IMR-90 (cell line): ENCODE measurements around the gene RAB27A. TPM values are rescaled to one million over a fixed set of nuclear protein-coding genes. Genes with fewer than 3 reads are reported as not detected.

ENCODE experiments used
- ATAC-seq: fragments of 200-7000 bp; cut with Tn5 transposase; 2 replicates; pipeline ENCODE4 v1.9.1; 2020; ENCODE audit warnings: low read depth, mild to moderate bottlenecking, moderate library complexity
- BruUV-seq: library from RNA; stranded (reverse); fragments of 400-500 nt; replicated peaks from 2 replicates; lab custom pipeline; 2021; lab: Mats Ljungman, UMichigan
- CTCF ChIA-PET: fragments of 300-600 bp; formaldehyde crosslinking; extraction: SDS; loops from one replicate; lab custom pipeline; 2021; ENCODE audit warnings: antibody characterized with exemption; lab: Yijun Ruan, JAX
- POLR2A ChIA-PET: fragments of 300-600 bp; sonication (Branson Sonifier 250); formaldehyde crosslinking; loops from one replicate; lab custom pipeline; 2022; ENCODE audit warnings: antibody characterized with exemption; ENCODE audit not compliant: unreplicated experiment; lab: Charles Lee
- DNase-seq: peaks from one replicate; pipeline ENCODE4 v3.0.0; 2013
- H2AFZ ChIP-seq: replicated peaks from 2 replicates; pipeline ENCODE3; 2013; ENCODE audit warnings: low read length, mild to moderate bottlenecking; ENCODE audit not compliant: poor library complexity
- H2AK5ac ChIP-seq: 2 replicates; pipeline ENCODE4 v1.6.1; 2013; ENCODE audit warnings: low read depth, low read length, inconsistent platforms
- H2AK9ac ChIP-seq: replicated peaks from 2 replicates; pipeline ENCODE3; 2013; ENCODE audit warnings: mild to moderate bottlenecking, low read depth, low read length, moderate library complexity; ENCODE audit not compliant: poor library complexity
- H2BK120ac ChIP-seq: 2 replicates; pipeline ENCODE4 v1.6.1; 2013; ENCODE audit warnings: low read depth, low read length, inconsistent platforms
- H2BK15ac ChIP-seq: 3 replicates; pipeline ENCODE4 v1.6.1; 2013; ENCODE audit warnings: low read depth, low read length, inconsistent platforms
- H2BK20ac ChIP-seq: 2 replicates; pipeline ENCODE4 v1.6.1; 2013; ENCODE audit warnings: low read depth, mild to moderate bottlenecking, inconsistent platforms, low read length, moderate library complexity
- H2BK5ac ChIP-seq: 2 replicates; pipeline ENCODE4 v1.6.1; 2013; ENCODE audit warnings: mild to moderate bottlenecking, low read depth, low read length, inconsistent platforms; ENCODE audit not compliant: poor library complexity, severe bottlenecking
- H3K14ac ChIP-seq: replicated peaks from 2 replicates; pipeline ENCODE4 v1.6.1; 2013; ENCODE audit warnings: low read depth, low read length, inconsistent platforms
- H3K18ac ChIP-seq: 2 replicates; pipeline ENCODE4 v1.6.1; 2013; ENCODE audit warnings: low read depth, low read length, control low read depth
- H3K23ac ChIP-seq: 2 replicates; pipeline ENCODE4 v1.6.1; 2013; ENCODE audit warnings: low read depth, low read length, inconsistent platforms
- H3K27ac ChIP-seq: 2 replicates; pipeline ENCODE4 v1.5.1; 2013; ENCODE audit warnings: mild to moderate bottlenecking, control low read depth, low read length; ENCODE audit not compliant: insufficient read depth
- H3K27me3 ChIP-seq: 2 replicates; pipeline ENCODE4 v1.6.1; 2013; ENCODE audit warnings: low read length; ENCODE audit not compliant: control insufficient read depth, insufficient read depth
- H3K36me3 ChIP-seq: 2 replicates; pipeline ENCODE4 v1.6.1; 2013; ENCODE audit warnings: low read length, mixed read lengths; ENCODE audit not compliant: control insufficient read depth, insufficient read depth
- H3K4ac ChIP-seq: 2 replicates; pipeline ENCODE4 v1.6.1; 2013; ENCODE audit warnings: low read depth, low read length, inconsistent platforms
- H3K4me1 ChIP-seq: 2 replicates; pipeline ENCODE4 v1.6.1; 2013; ENCODE audit warnings: low read length, mixed read lengths; ENCODE audit not compliant: control insufficient read depth, insufficient read depth
- H3K4me2 ChIP-seq: 2 replicates; pipeline ENCODE4 v1.6.1; 2013; ENCODE audit warnings: low read depth, mild to moderate bottlenecking, control low read depth, low read length, moderate library complexity
- H3K4me3 ChIP-seq: 2 replicates; pipeline ENCODE4 v1.5.1; 2013; ENCODE audit warnings: low read depth, mild to moderate bottlenecking, control low read depth, low read length, moderate library complexity; ENCODE audit not compliant: insufficient read depth
- H3K56ac ChIP-seq: 2 replicates; pipeline ENCODE4 v1.6.1; 2013; ENCODE audit warnings: low read length, inconsistent platforms; ENCODE audit not compliant: insufficient read depth; ENCODE audit errors: extremely low read depth
- H3K79me1 ChIP-seq, 2 experiments: 2 replicates each; pipeline ENCODE4 v1.6.1; 2013; ENCODE audit warnings: low read length in 2 of 2, inconsistent platforms in 1 of 2, low read depth in 1 of 2
- H3K9ac ChIP-seq: 2 replicates; pipeline ENCODE4 v1.6.1; 2013; ENCODE audit warnings: low read depth, low read length, control low read depth
- H3K9me1 ChIP-seq: 2 replicates; pipeline ENCODE4 v1.6.1; 2013; ENCODE audit warnings: low read length, inconsistent platforms; ENCODE audit not compliant: insufficient read depth
- H3K9me3 ChIP-seq: 2 replicates; pipeline ENCODE4 v1.6.1; 2013; ENCODE audit warnings: low read length; ENCODE audit not compliant: control insufficient read depth, insufficient read depth
- H4K20me1 ChIP-seq: 2 replicates; pipeline ENCODE4 v1.6.1; 2013; ENCODE audit warnings: low read length, inconsistent platforms; ENCODE audit not compliant: insufficient read depth
- H4K5ac ChIP-seq: 2 replicates; pipeline ENCODE4 v1.6.1; 2013; ENCODE audit warnings: mild to moderate bottlenecking, low read depth, low read length, control low read depth
- H4K8ac ChIP-seq, 2 experiments: 2 replicates each; pipeline ENCODE4 v1.6.1; 2013; ENCODE audit warnings: low read depth in 2 of 2, low read length in 2 of 2, control low read depth in 1 of 2, inconsistent platforms in 1 of 2
- H4K91ac ChIP-seq: 2 replicates; pipeline ENCODE4 v1.6.1; 2013; ENCODE audit warnings: low read depth, low read length, inconsistent platforms; ENCODE audit not compliant: insufficient read depth
- CHD1 ChIP-seq: IDR thresholded peaks from 2 replicates; pipeline ENCODE4 v1.6.1; 2012; ENCODE audit warnings: low read depth, low read length, improper control_type of control experiment
- FOS ChIP-seq: fragments of 150-350 bp; IDR thresholded peaks from 2 replicates; pipeline ENCODE4 v1.6.1; 2016; ENCODE audit warnings: low read depth, low read length
- MAFK ChIP-seq: IDR thresholded peaks from 2 replicates; pipeline ENCODE4 v1.6.1; 2012; ENCODE audit warnings: low read depth, low read length, improper control_type of control experiment
- MXI1 ChIP-seq: IDR thresholded peaks from 2 replicates; pipeline ENCODE4 v1.6.1; 2012; ENCODE audit warnings: low read depth, mild to moderate bottlenecking, low read length, moderate library complexity, borderline replicate concordance
- NFE2L2 ChIP-seq: fragments of 150-350 bp; IDR thresholded peaks from 2 replicates; pipeline ENCODE4 v1.6.1; 2016; ENCODE audit warnings: low read depth, mild to moderate bottlenecking, low read length
- POLR2A ChIP-seq: IDR thresholded peaks from 2 replicates; pipeline ENCODE4 v1.6.1; 2012; ENCODE audit warnings: mild to moderate bottlenecking, low read depth, low read length
- RCOR1 ChIP-seq: IDR thresholded peaks from 2 replicates; pipeline ENCODE4 v1.6.1; 2012; ENCODE audit warnings: mild to moderate bottlenecking, low read length, improper control_type of control experiment; ENCODE audit not compliant: insufficient replicate concordance
- RFX5 ChIP-seq: IDR thresholded peaks from 2 replicates; pipeline ENCODE4 v1.8.0; 2012; ENCODE audit warnings: low read depth, mild to moderate bottlenecking, low read length, moderate library complexity
- dilution Hi-C: fragments of 300-500 bp; cut with HindIII; formaldehyde crosslinking; loops from one replicate; pipeline ENCODE4 v1.14.3; 2018; ENCODE audit warnings: low sequenced_read_pairs; ENCODE audit not compliant: unreplicated experiment
- in situ Hi-C: fragments of 300-500 bp; cut with MboI; formaldehyde crosslinking; loops from 3 replicates; pipeline ENCODE4 v1.14.3; 2019; ENCODE audit warnings: low sequenced_read_pairs, inconsistent platforms, mixed read lengths
- intact Hi-C: fragments of 100-400 bp; cut with micrococcal nuclease; formaldehyde crosslinking; loops from 2 replicates; pipeline ENCODE4 v1.10.0; 2022
- polyA plus RNA-seq, 3 experiments: library from polyadenylated mRNA; depleted of rRNA; stranded (reverse); fragments of >200 nt; gene quantifications; 2 replicates each; pipeline ENCODE4 v1.2.3, GENCODE V29; 2012; ENCODE audit warnings: low replicate concordance in 1 of 3
- total RNA-seq: library from RNA; depleted of rRNA; stranded (reverse); fragments of >200 nt; gene quantifications from 2 replicates; pipeline ENCODE4 v1.2.3, GENCODE V29; 2012
- TF ChIP-seq, protein P1 (sequence below): conservative IDR thresholded peaks from 2 replicates; pipeline ENCODE4 v1.5.1; 2012; ENCODE audit warnings: mild to moderate bottlenecking, low read depth, low read length, improper control_type of control experiment

Gene RAB27A
- total and polyA plus RNA-seq, 2 of the 4 experiments (the other 2 are of a cell fraction), result 4.8 to 13.7 TPM

DNA sequence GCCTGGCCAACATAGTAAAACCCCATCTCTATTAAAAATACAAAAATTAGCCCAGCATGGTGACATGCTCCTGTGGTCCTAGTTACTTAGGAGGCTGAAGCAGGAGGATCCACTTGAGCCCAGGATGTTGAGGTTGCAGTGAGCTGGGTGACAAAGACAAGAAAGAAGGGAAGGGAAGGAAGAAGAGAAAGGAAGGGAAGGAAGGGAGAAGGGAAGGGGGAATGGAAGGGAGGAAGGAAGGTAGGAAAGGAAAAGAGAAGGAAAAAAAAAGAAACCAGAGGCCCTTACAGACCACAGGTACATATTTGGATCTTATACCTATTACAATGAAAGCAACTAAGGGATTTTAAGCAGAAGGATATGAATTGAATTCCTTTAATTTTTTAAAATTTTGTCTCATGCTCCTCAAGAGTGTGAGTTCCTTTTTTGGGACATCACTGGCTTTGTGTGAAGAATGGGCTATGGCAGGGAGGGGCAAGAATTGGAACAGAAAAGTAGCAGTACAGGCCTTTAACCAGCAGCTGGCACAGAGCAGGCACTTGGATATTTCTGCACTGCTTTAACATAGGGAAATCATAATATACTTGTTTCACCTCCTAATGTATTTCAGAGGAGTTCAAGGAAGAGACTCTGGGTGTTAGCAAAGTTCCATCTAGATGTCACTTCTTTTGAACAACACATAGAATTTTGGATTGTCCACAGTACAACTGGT is 7.9 kb downstream of the RAB27A start:
- Histone ChIP-seq H3K9me3 (no peaks in the 10 kb centered on the region), H4K8ac (no peak overlapping the region), H3K4me1 (peaks cover 13% of the 10 kb centered on the region), H3K23ac (no peak overlapping the region), H2AK9ac (no peak overlapping the region), H3K9me1 (peaks cover 22% of the 10 kb centered on the region), H3K27ac (0 out of 2 replicates have a peak overlapping the region, but pooled peaks have one; percentile 11), H3K27me3 (no peaks in the 10 kb centered on the region), H3K4me2 (no peak overlapping the region), H4K5ac (no peak overlapping the region), H3K18ac (peak overlapping the region; percentile 43; the same call in 1 of the 2 replicates), H2BK120ac (0 out of 2 replicates have a peak overlapping the region, but pooled peaks have one; percentile 10), H2AK5ac (peak overlapping the region; percentile 49; the same call in 1 of the 2 replicates), H3K4ac (peak overlapping the region; percentile 3; the same call in 1 of the 2 replicates), H3K4me3 (no peak overlapping the region), H2BK15ac (no peak overlapping the region), H3K56ac (no peak overlapping the region), H3K9ac (no peak overlapping the region), H3K14ac (0 out of 2 replicates have a peak overlapping the region, but pooled peaks have one; percentile 49), H4K91ac (no peak overlapping the region), H2AFZ (no peak overlapping the region), H2BK20ac (no peak overlapping the region), H3K79me1 (peaks cover 22 to 61% of the 10 kb centered on the region in 2 experiments), H4K20me1 (peaks cover 16% of the 10 kb centered on the region; the same call in 1 of the 2 replicates), H3K36me3 (no peaks in the 10 kb centered on the region; the same call in 1 of the 2 replicates), H2BK5ac (peak overlapping the region; percentile 27)
- TF ChIP-seq RCOR1, result no peak
- no peak for TF ChIP-seq NFE2L2
- TF ChIP-seq POLR2A, result no peak
- no peak for TF ChIP-seq MAFK
- TF ChIP-seq MXI1, result no peak
- no peak for TF ChIP-seq RFX5
- TF ChIP-seq, protein P1, sequence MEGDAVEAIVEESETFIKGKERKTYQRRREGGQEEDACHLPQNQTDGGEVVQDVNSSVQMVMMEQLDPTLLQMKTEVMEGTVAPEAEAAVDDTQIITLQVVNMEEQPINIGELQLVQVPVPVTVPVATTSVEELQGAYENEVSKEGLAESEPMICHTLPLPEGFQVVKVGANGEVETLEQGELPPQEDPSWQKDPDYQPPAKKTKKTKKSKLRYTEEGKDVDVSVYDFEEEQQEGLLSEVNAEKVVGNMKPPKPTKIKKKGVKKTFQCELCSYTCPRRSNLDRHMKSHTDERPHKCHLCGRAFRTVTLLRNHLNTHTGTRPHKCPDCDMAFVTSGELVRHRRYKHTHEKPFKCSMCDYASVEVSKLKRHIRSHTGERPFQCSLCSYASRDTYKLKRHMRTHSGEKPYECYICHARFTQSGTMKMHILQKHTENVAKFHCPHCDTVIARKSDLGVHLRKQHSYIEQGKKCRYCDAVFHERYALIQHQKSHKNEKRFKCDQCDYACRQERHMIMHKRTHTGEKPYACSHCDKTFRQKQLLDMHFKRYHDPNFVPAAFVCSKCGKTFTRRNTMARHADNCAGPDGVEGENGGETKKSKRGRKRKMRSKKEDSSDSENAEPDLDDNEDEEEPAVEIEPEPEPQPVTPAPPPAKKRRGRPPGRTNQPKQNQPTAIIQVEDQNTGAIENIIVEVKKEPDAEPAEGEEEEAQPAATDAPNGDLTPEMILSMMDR, result no peak
- TF ChIP-seq FOS, result no peak
- TF ChIP-seq CHD1, result no peak
- intact Hi-C loops (no loop called here), dilution Hi-C loops (no loop called here), in situ Hi-C loops (loop anchor here (5.0 kb wide), 1 partner anchor 59 kb away; no protein-coding TSS in a partner anchor)
- no TSS peak for BruUV-seq
- ChIA-PET POLR2A (no interaction called here), CTCF (interaction anchor here (0.9 kb wide), 1 partner anchor 69 kb away, joined by 3 read pairs; no protein-coding TSS in a partner anchor)
- ATAC-seq (peak; percentile 33), DNase-seq (no peak)
